Adrenal gland (tissue), 5 donors: ENCODE results near the gene IL3RA.

Experiments
- CTCF ChIP-seq, 6 experiments: fragments of 450-650 bp in 4 of 6; fragments of 200-600 bp in 2 of 6; sonication (generic) in 1 of 6; IDR thresholded peaks; 1 replicate in 5 of 6; 2 replicates in 1 of 6; pipeline versions ENCODE4 v1.5.1 to v1.8.0; 2016 to 2021; ENCODE audit warnings: antibody characterized with exemption in 6 of 6, mild to moderate bottlenecking in 2 of 6, moderate library complexity in 1 of 6
- POLR2A ChIP-seq, 2 donors: fragments of 450-650 bp; IDR thresholded peaks; one replicate each; pipeline ENCODE4 v1.6.1; 2017; ENCODE audit warnings: antibody characterized with exemption in 2 of 2, mild to moderate bottlenecking in 2 of 2, moderate library complexity in 1 of 2
- donor health status: DM: no; HTN: no; CAD: no.

GRCh38 chrX:1322393-1322792 lies 14.2 kb upstream of the IL3RA start:
- TF ChIP-seq CTCF (IDR thresholded peaks at IDR 0.05) (no peak), POLR2A (IDR thresholded peaks at IDR 0.05) (no peak)
